Cardiac fibroblast (primary cell): ENCODE measurements around the gene CCNQ.

ENCODE experiments used
- DNase-seq, 2 donors: peaks; one replicate each; pipeline versions ENCODE4 v3.0.0 to v3.0.0-alpha.2; 2010; ENCODE audit warnings: low read depth in 2 of 2
- H3K4me3 ChIP-seq, 2 donors: replicated peaks in 1 of 2; 1 replicate in 1 of 2; 2 replicates in 1 of 2; pipeline ENCODE4 v1.5.1; 2011; ENCODE audit warnings: low read depth in 2 of 2, low read length in 2 of 2, mild to moderate bottlenecking in 2 of 2, moderate library complexity in 1 of 2
- CTCF ChIP-seq: IDR thresholded peaks from one replicate; pipeline ENCODE4 v1.5.1; 2011; ENCODE audit warnings: low read depth, mild to moderate bottlenecking, low read length, inconsistent platforms

CCNQ gene

GRCh38 chrX:153640736-153641575, 42.0 kb upstream of the CCNQ start:
- H3K4me3 ChIP-seq, result no peak overlapping the region
- no peak for DNase-seq
- TF ChIP-seq CTCF, result no peak

DNA sequence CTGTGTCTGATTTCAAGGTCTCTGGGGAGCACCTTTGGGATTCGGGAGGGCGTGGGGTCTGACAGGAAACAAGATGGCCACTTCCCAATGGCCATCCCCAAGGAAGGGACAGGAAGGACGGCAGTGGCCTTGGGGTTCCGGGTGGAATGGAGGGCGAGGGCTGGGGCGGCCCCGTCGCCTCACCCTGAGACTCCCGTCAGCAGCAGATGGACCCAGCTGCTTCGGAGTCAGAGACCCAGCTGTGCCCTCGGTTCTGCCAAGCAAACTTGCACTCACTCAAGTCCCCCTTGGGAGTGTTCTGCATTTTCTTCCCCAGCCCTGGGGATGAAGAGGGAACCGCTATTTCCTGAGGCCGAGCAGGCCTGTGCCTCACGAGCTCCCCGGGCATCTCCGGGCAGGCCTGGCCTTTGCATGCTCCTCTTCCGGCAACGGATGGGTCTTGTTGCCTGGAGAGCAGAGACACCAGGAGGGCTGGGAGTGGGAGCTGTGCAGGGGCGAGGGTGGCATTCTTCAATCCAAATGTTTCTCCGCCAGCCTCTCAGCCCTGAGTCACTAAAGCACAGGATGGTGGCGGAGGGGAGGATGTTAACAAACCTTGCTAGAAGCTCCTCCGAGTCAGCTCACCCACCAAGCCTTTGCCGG, 41.2 kb upstream of the CCNQ start:
- no peak for TF ChIP-seq CTCF
- no peak for DNase-seq

GRCh38 chrX:153639177-153640044, 40.5 kb upstream of the CCNQ start:
- DNase-seq, result no peak
- TF ChIP-seq CTCF, result no peak
- no peak overlapping the region for H3K4me3 ChIP-seq

More for the DNA sequence above, 41.2 kb upstream of the CCNQ start:
- H3K4me3 ChIP-seq, result no peak overlapping the region

GRCh38 chrX:153638436-153639176, 39.7 kb upstream of the CCNQ start:
- no peak for TF ChIP-seq CTCF
- DNase-seq, result no peak
- no peak overlapping the region for H3K4me3 ChIP-seq

DNA sequence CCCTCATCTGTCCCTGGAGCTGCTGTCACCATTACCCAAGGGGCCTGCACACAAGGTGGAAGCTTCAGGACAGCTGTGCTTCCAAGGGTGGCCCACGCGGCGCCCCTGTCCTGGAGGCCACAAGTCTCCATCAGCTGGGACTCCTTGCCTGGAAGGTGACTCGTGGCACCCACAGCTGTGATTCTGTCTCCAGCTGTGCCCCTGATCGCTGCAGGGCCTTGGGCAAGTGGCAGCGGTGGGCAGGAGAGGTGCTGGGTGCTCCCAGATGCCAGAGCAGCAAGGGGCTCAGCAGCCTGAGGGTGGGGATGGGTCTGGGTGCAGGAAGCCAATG, 39.1 kb upstream of the CCNQ start:
- DNase-seq, result no peak
- no peak for TF ChIP-seq CTCF
- no peak overlapping the region for H3K4me3 ChIP-seq
